ENCODE results near the gene OPCML. TPM values are rescaled to one million over a fixed set of nuclear protein-coding genes. Genes with fewer than 3 reads are reported as not detected.

OPCML gene
- total RNA-seq, 1 experiment from 2014 or later, result 0.94 TPM

GRCh38 chr11:133271871-133272776, 260.2 kb downstream of the OPCML start:
- no peaks in the 10 kb centered on the region; a peak in 1 of 5 replicates for H3K9me3 Mint-ChIP-seq
- no peaks in the 10 kb centered on the region for H4K20me1 ChIP-seq (ENCODE audit: control insufficient read depth, insufficient read depth, insufficient read length)
- H3K9ac ChIP-seq (ENCODE audit: extremely low read depth, insufficient read length, low read length), result no peak overlapping the region
- H3K4me3 Mint-ChIP-seq, result no peak overlapping the region
- no peak overlapping the region for H2AFZ ChIP-seq (ENCODE audit: low read length)
- H3K9me3 ChIP-seq (ENCODE audit: control insufficient read depth, low read depth, low read length), result no peaks in the 10 kb centered on the region
- H3K79me1 ChIP-seq (ENCODE audit: insufficient read depth, low read depth, low read length, poor library complexity, severe bottlenecking), result no peaks in the 10 kb centered on the region
- no peaks in the 10 kb centered on the region for H3K4me1 ChIP-seq (ENCODE audit: insufficient read depth, low read length)
- no peak overlapping the region for H3K27ac Mint-ChIP-seq
- H2BK120ac ChIP-seq (ENCODE audit: low read depth, low read length, poor library complexity, severe bottlenecking), result no peak overlapping the region
- no peak overlapping the region for H2BK20ac ChIP-seq (ENCODE audit: low read depth, low read length, poor library complexity, severe bottlenecking)
- H3K27ac ChIP-seq (ENCODE audit: insufficient read length, low read depth, low read length), result no peak overlapping the region
- no peaks in the 10 kb centered on the region for H3K27me3 ChIP-seq (ENCODE audit: insufficient read depth, low read length)
- H3K27me3 Mint-ChIP-seq (ENCODE audit: low read depth), result no peaks in the 10 kb centered on the region
- WGBS (ENCODE audit: extremely low coverage, insufficient read length, low lambda C conversion rate), result no CpG with 5 or more reads among the region's 6 CpGs
- DNase-seq, result no peak
- H4K91ac ChIP-seq (ENCODE audit: insufficient read length, low read depth, low read length), result no peak overlapping the region
- H3K79me2 ChIP-seq (ENCODE audit: insufficient read depth, low read length), result no peaks in the 10 kb centered on the region
- no peak overlapping the region for H2BK12ac ChIP-seq (ENCODE audit: insufficient read length, low read depth, low read length)
- H3K56ac ChIP-seq (ENCODE audit: insufficient read length, low read depth, low read length), result no peak overlapping the region
- H3K23ac ChIP-seq (ENCODE audit: insufficient read length, low read depth, low read length), result no peak overlapping the region
- no peaks in the 10 kb centered on the region for H3K23me2 ChIP-seq (ENCODE audit: insufficient read length, low read depth, low read length, poor library complexity, severe bottlenecking)
- H3T11ph ChIP-seq (ENCODE audit: low read length), result no peak overlapping the region
- H2BK15ac ChIP-seq (ENCODE audit: low read depth, low read length), result no peak overlapping the region
- no peak overlapping the region for H4K8ac ChIP-seq (replicated peaks; ENCODE audit: insufficient read length, low read depth, low read length)
- no peak overlapping the region for H4K5ac ChIP-seq (ENCODE audit: insufficient read length, low read depth, low read length)
- H3K14ac ChIP-seq (ENCODE audit: insufficient read depth, low read length), result no peak overlapping the region
- H3K4me2 ChIP-seq (ENCODE audit: insufficient read depth, insufficient read length, low read length), result no peak overlapping the region
- no peak overlapping the region for H2BK5ac ChIP-seq (ENCODE audit: insufficient read length, low read length)
- H3K36me3 Mint-ChIP-seq (ENCODE audit: insufficient read depth in 1 of 3, low read depth in 3 of 3), result peaks cover 0 to 12% (median 4%) of the 10 kb centered on the region in 3 experiments; a peak in 2 of 7 replicates
- no peak for TF ChIP-seq CTCF (conservative IDR thresholded peaks at IDR 0.05)
- H3K18ac ChIP-seq (ENCODE audit: insufficient read length, low read depth, low read length), result no peak overlapping the region
- H2AK5ac ChIP-seq (ENCODE audit: insufficient read length, low read length), result no peak overlapping the region
- H3K4me1 Mint-ChIP-seq, result no peaks in the 10 kb centered on the region
- H3K4ac ChIP-seq (ENCODE audit: low read depth, low read length), result no peak overlapping the region

Measured in H9 (cell line).